ENCODE results near the gene MAP3K21.

Gene MAP3K21

DNA sequence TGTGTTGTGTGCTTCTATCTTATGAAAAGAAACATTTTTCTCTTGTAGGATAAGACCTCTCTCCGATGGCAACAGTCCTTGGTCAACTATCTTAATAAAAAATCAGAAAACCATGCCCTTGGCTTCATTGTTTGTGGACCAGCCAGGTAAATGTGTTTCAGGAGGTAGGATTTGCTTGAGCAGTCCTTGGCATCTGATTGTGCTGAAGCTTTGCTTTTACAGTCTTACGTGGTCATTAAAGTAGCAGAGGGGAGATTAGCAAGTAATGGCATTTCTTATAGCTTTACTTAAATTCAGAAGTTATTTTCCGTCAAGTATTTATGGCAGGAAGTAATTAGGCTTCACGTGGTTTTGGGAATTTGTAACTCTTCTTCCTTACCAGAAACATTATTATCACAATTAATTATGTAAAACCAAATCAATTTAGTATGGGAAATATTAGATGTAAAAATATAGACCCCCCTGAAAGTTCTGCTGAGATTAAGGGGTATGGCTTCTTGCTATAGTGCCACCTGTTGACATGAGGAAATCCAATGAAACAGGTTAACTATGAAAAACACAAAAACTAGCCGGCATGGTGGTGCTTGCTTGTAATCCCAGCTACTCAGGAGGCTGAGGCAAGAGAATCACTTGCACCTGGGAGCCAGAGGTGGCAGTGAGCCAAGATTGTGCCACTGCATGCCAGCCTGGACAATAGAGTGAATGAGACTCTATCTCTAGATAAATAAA, 49.0 kb downstream of the MAP3K21 start:
- in situ Hi-C loops (cut with MboI; ENCODE audit: low pct_unique_long_range_greater_than_20kb, low sequenced_read_pairs) = no loop called here
- no peak for DNase-seq

DNA sequence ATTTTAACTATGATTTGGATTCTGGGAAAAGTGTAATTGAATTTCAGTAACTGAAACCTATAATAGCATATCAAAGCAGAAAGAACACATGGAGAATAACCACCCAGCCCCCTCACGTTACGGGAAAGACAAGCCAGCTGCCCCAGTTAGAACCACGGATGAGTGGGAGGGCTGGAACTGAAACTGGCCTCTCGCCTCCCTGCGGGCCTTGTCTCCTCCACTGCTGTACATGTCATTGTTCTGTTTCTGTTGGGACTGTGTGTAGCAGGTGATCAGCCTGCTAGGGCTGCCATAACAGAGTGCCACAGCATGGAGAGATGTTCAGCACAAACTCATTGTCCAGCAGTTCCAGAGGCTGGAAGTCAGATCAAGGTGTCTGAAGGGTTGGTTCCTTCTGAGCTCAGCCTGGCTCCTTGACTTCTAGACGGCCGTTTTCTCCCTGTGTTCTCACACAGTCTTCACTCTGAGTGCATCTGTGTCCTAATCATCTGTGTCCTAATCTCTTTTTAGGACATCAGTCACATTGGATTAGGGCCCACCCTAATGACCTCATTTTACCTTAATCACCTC, 52.4 kb downstream of the MAP3K21 start:
- DNase-seq = no peak
- in situ Hi-C loops (cut with MboI; ENCODE audit: low pct_unique_long_range_greater_than_20kb, low sequenced_read_pairs) = no loop called here

DNA sequence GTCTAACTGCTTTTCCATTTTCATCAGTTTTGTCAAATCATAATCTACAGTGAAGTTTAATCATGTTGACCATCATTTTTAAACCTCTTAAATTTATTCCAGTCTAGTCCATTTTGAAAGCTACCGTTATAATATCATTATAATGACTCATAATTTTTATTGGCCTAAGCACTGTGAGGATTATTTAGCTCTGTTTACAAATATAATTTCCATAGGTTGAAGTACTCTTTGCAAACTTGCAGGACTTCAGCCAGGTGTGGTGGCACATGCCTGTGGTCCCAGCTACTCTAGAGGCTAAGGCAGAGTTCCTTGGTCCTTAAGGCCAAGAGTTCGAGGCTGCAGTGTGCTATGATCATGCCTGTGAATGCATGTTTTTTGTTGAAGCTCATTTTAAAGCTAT, 54.3 kb downstream of the MAP3K21 start:
- in situ Hi-C loops (cut with MboI; ENCODE audit: low pct_unique_long_range_greater_than_20kb, low sequenced_read_pairs) = no loop called here
- no peak for DNase-seq

DNA sequence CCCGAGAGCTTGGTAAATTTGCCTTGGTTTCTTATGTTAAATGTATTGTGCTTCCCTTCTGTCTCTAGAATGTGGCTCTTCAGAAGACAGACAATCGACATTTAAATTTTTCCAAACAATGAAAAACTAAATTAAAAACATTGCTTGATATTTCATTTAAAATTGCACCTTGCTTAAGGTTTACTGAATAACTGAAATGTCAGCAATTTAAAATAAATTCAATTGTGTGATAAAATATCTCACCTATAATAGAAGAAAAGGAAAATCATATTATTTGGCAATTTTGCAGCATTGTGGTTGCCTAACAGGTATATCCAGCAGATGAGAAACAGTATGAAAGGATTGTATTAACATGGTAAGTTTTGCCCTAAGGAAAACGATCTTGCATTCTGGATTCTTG, 56.5 kb downstream of the MAP3K21 start:
- DNase-seq = no peak
- in situ Hi-C loops (cut with MboI; ENCODE audit: low pct_unique_long_range_greater_than_20kb, low sequenced_read_pairs) = no loop called here

DNA sequence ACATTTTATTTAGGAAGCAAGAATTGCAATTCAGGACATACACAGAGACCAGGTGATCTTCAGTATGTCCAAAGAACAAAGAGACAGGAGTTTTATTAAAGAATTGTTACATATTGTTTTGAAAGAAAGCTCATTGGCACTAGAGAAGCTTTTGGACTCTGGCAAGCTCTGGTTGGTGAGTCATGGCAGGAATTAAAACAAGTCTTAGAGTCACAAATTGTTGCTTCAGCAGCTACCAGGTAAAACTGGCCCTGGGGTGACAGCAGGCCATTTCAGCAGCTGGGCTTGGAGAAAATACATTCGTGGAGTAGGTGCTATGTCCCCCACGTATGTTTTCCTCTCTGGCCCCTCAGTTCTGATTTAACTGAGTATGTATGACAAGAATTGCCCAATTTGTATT, 58.8 kb downstream of the MAP3K21 start:
- no peak for DNase-seq

DNA sequence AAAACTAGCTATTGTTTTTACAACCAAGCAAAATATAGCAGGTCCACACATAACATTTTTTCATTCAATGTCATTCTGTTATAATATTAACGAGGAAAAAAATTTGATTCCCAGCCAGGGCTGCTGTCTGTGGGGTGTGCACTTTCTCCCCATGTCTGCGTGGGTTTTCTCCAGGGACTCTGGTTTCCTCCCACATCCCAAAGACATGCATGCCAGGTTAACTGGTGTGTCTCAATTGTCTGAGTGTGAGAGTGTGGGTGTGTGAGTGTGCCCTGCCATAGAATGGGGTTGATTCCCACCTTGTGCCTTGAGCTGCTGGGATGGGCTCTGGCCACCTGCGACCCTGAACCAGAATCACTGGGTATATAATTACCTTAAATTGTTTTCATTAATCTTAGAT, 60.1 kb downstream of the MAP3K21 start:
- DNase-seq = no peak
- in situ Hi-C loops (cut with MboI; ENCODE audit: low pct_unique_long_range_greater_than_20kb, low sequenced_read_pairs) = no loop called here

More for the DNA sequence above, 58.8 kb downstream of the MAP3K21 start:
- in situ Hi-C loops (cut with MboI; ENCODE audit: low pct_unique_long_range_greater_than_20kb, low sequenced_read_pairs) = no loop called here

DNA sequence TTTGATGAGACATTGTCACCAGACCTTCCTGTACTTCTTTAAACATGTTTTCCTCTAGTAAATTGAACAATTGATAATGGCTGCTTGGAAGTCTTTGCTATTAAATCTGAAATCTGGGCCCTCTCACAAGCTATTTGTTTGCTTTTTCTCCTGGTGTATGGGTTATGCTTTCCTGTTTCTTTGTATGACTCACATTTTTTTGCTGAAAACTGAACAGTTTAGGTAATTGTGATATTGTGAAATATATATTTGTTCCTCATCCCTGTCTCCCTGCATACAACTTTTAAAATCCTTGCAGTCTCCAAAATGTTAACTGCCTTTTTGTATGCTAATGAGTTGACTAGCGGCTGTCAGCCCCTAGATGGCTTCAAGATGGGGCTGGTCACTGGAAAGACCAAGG, 61.6 kb downstream of the MAP3K21 start:
- no peak for DNase-seq
- in situ Hi-C loops (cut with MboI; ENCODE audit: low pct_unique_long_range_greater_than_20kb, low sequenced_read_pairs) = no loop called here

DNA sequence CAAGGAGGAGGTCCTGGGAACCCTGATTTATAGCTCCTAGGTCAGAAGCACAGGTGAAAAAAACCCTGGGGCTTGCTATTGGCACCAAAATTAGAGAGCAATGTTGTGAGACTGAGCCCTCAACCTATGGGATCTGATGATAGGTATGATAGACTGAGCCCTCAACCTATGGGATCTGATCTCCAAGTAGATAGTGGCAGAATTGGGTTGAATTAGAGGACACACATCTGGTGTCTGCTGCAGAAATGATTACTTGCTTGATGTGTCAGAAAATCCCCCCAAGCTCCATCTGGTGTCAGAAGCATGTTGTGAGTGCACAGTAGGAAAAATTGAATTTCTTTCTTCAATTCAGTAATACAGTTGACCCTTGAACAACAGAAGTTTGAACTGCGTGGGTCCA, 62.4 kb downstream of the MAP3K21 start:
- in situ Hi-C loops (cut with MboI; ENCODE audit: low pct_unique_long_range_greater_than_20kb, low sequenced_read_pairs) = no loop called here
- DNase-seq = no peak

DNA sequence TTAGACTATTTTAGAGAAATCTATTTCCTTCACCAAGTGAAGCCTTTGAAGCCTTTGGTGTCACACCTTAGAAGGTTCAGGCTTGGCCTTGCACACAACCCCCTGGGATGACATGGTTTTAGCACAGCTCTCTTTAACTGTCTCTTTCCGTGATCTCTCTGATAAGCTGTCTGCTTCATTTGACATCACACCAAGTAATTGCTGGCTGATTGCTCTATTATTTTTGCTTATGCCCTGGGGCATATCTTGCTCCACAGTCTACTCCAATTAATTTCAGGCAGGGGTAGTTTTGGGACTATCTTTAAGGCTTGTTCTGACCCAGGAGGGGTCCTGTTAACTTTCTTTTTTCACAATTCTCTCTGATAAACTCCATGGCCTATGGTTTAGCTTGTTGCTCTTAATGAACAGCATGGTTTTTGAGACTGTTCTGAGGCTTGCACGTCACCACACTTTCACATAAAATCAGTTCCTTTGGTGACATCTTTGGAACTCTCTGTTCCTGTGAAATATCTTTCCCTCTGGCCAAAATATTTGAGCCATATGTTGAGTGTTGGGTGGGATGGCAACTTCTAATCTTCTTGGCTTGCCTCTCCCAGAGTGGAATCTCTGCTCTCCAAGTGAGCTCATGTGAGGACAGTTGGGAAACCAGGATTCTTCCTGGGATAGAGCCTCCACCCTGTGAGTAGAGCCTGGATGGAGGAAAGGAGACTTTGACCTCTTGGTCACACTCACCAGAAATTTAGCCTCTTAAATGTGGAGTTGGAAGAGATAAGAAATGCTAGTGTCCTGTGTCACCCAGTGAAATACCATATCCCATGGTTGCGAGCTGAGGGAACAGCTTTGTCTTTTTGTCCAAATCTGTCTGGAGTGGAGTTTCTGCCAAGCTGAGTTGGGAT, 63.6 kb downstream of the MAP3K21 start:
- in situ Hi-C loops (cut with MboI; ENCODE audit: low pct_unique_long_range_greater_than_20kb, low sequenced_read_pairs) = no loop called here
- no peak for DNase-seq

DNA sequence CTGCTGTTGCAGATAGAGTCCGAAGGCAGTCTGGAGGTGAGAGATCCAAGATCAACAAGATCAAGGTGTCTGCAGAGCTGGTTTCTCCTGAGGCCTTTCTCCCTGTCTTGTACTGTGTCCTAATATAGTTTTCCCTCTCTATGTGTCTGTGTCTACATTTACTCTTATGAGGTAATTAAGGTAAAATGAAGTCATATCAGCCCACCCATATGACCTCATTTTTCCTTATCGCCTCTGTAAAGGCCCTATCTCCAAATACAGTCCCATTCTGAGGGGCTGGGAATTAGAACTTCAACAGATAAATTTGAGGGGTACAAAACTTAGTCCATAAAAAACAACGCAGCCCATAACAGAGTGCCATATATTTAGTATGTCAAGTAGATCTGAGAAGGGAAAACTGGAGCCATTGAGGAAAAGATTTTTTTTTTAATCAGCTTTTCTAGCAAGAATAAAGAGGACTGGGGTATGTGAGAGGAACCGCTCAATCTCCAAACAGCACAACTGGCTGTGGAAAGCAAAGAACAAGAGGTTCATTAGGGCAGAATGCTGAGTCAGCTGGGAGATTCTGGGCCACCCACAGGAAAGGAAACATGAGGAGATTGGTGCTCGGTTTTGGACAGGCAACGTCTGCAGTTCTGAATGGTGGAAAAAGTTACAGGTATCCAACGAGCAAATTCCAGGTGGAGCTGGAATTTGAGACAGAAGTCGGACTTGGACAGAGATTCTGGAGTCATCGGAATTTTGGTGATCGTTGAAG, 65.7 kb downstream of the MAP3K21 start:
- DNase-seq = no peak
- in situ Hi-C loops (cut with MboI; ENCODE audit: low pct_unique_long_range_greater_than_20kb, low sequenced_read_pairs) = no loop called here

DNA sequence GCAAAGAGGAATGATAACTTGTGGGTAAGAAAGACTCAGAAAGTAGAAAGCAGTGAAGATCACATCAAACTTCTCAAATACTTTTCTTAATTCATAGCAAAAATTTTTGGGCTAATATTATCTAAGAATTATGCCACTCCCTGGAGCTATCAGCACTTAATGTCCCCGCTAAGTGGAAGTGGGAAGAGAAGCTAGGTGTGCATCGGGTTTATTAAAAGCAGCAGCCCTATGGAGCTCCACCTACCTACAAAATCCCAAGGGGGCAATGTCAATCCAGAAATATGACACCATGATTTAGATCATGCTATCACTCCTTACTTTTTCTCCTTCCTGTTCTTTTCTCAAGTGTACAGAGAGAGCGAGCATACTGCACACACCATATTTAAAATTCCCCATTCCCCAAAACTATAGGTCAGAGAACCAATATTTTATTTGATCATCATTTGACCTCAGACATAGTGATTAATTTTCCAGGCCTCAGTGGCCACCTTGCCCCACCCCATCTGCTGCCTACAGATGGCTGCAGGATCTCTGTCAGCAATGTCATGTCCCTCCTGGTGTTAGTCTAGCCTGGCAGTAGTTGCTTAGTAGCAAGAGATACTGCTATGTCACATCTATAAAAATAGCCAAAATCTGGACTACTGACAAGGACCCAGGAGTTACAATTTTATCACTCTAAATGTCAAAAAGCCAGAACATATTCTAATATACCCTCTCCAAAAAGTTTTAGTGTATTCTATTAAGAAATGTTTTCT, 66.6 kb downstream of the MAP3K21 start:
- DNase-seq = no peak
- in situ Hi-C loops (cut with MboI; ENCODE audit: low pct_unique_long_range_greater_than_20kb, low sequenced_read_pairs) = no loop called here

DNA sequence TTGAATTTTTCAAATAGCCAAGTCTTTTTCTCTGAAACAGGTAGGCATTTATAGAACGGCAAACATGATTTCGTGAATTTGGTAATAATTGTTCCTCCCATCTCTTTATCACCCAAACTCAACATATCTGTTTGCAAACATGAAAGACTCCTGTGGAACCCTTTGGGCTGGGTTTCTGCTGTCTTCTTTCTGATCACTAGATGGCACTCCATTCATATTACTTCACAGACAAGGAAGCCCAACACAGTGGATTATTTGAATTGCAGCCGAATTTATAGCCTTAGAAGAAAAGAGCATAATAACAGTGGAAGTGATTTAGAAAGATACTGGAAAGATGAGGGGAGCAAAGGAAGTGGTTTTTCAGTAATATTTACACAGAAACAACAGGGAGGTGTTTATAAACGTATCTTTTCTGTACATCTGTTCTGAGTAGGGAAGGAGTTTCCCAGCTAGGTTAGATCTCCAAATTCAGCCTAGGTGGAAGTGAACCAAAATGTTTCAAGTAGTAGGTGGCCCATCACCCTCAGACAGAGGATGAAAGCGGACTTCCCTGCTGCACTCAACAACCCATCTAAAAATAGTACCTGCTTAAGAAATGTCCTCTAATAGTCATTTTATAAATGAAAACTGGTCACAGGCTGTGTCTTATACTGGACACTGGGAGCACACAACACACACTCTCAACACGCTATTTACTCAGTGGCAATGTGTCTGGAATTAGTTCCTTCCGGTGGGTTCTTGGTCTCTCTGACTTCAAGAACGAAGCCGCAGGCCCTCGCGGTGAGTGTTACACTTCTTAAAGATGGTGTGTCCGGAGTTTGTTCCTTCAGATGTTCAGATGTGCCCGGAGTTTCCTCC, 67.6 kb downstream of the MAP3K21 start:
- in situ Hi-C loops (cut with MboI; ENCODE audit: low pct_unique_long_range_greater_than_20kb, low sequenced_read_pairs) = no loop called here
- peak; percentile 68 for DNase-seq

DNA sequence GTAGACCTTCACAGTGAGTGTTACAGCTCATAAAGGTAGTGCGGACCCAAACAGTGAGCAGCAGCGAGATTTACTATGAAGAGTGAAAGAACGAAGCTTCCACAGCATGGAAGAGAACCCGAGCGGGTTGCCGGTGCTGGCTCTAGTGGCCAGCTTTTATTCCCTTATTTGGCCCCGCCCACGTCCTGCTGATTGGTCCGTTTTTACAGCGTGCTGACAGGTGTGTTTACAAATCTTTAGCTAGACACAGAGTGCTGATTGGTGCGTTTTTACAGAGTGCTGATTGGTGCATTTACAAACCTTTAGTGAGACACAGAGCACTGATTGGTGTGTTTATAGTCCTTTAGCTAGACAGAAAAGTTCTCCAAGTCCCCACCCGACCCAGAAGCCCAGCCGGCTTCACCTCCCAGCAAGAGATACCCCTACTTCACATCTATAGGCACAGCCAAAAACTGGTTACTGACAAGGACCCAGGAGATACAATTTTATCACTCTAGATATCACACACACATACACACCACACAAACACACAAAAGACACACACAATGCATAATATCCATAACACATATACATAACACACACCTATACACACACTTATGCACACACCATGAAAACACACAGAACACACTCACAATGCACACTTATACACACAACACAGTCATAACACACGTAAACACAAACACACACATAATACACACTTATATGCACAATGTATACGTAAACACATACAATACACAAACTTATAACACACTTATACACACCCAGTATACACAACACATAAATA, 68.5 kb downstream of the MAP3K21 start:
- no peak for DNase-seq
- in situ Hi-C loops (cut with MboI; ENCODE audit: low pct_unique_long_range_greater_than_20kb, low sequenced_read_pairs) = no loop called here

DNA sequence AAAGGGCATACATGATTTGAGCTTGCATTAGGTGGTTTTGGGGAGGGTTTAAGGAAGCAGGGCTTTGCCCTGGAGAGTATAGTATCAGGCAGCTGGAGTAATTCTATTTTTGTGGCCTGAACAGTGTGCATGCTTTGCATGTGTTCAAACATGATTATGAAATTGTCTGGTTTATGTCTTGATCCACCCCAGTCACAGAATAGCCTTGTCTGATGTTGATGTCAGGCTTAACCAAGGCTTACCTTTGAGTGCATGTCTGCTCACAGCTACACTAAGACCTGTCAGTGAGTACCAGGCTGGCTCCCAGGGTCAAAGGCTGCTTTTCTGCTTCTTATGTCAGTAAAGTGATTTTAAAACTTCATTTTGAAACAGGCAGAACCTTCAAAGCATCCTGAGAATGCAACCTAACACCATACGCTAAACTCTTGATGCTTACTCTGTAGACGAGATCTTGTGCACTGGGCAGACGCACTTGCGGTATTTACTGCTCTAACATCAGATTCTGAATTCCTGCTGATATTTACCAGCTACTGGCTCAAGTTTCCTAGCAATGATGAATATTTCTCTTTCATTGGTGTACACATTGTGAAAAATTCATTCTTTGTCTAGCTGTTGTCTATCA, 78.9 kb downstream of the MAP3K21 start:
- DNase-seq = no peak
- in situ Hi-C loops (cut with MboI; ENCODE audit: low pct_unique_long_range_greater_than_20kb, low sequenced_read_pairs) = no loop called here

DNA sequence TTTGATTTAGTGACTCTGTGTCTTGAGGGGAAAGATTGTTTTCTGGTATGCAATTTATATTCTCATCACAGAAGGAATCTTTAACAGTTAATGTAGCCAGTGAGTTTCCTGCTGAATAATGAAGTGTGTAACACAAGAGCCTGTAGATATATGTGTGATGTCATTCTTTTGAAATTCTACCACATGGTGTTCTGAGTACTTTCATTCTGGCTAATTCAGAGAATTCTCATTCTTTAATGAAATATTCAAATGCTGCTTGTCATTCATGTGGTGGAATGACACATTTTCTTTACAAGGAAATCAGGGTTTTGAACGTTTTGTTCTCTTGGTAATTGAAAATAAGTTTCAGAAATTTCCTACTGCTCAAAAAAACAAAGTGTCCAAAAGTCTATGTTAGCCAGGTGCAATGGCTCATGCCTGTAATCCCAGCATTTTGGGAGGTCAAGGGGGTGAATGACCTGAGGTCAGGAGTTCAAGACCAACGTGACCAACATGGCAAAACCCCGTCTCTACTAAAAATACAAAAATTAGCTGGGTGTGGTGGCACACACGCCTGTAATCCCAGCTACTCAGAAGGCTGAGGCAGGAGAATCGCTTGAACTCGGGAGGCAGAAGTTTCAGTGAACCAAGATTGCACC, 79.6 kb downstream of the MAP3K21 start:
- no peak for DNase-seq
- in situ Hi-C loops (cut with MboI; ENCODE audit: low pct_unique_long_range_greater_than_20kb, low sequenced_read_pairs) = no loop called here

DNA sequence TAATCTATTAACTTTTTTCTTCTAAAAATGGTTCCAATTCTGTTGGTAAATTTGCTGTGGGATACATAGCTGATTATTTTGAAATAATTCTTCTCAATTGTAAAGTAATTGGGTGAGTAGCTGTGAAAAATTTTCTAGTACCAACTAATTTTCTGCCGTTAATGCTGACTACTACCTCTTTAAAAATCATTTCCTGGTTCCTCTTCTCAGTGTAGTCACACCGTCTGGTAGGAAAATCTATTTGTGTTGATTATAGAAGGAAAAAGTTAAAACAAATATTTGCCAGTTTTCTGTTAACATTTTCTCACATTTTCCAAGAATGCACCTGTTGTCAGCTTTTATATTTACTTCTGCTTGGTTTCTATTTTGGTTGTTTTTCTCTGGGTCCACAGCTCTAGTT, 82.0 kb downstream of the MAP3K21 start:
- DNase-seq = no peak
- in situ Hi-C loops (cut with MboI; ENCODE audit: low pct_unique_long_range_greater_than_20kb, low sequenced_read_pairs) = no loop called here

Data from KBM-7 (cell line).